NCI-H2081 (cell line): ENCODE results near the gene PRPF18.

Experiments
- DNase-seq, 2 experiments: peaks; one replicate each; lab custom pipeline; 2025; lab: John Stamatoyannopoulos, UW

Gene PRPF18

GRCh38 chr10:13642293-13642692 is 55.5 kb downstream of the PRPF18 start:
- no peak for DNase-seq

DNA sequence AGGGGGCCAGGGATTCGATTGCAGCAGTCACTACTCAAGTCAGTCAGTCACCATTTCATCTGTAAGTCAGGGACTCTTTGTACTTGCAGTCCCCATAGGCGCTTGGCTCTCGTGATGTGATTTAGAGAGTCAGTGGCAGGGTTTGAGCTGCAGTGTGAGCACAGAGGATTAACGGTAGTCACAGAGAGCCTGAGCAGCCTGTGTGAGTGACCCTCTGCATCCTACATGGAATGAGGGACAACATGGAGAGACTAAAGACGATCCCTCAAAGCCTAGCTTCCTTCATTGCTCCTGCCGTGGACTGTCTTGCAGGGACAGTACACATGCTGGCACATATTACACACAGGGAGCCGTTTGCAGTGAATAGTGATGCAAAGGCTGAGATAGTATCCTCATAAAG is 56.3 kb downstream of the PRPF18 start:
- DNase-seq: no peak

DNA sequence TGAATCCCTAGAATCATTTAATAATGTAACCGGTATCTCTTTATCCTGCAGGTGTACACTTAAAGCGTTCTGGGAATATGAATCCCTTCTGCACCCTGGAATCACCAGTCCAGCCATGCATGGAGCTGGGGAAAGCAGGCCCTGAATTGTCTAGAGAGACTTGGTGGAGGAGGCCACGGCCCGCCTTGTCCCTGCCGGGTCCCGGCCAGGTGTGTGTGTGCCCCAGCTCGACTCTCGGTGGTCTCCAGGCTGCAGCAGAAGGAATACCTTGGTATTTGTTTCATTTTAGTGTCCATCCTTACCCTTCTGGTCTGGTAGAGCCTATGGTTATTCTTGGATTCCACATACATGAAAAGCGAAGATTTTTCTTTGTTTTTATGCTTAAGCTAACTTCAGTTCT is 58.1 kb downstream of the PRPF18 start:
- DNase-seq: no peak

DNA sequence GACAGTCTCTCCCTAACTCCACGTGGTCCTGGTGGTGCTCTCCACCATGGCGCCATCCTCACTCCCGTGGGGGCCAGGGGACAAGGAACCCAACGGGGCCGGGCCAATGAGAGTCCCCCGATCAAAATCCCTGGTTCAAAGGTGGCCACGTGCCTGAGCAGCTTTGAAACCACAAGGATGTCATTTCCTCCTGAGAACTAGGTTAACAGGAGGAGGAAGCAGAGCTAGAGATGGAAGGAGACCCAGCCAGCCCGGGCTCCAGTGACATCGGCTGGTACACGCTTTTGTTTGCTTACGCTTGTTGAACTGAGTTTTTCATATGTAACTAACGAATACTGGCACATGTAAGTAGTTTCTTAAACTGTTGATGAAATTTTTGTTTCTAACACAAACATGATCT is 61.7 kb downstream of the PRPF18 start:
- no peak for DNase-seq

- no peak for DNase-seq
Observed at GRCh38 chr10:13649844-13650520, 63.2 kb downstream of the PRPF18 start.

- no peak for DNase-seq
Observed at GRCh38 chr10:13650961-13651360, 64.2 kb downstream of the PRPF18 start.

DNA sequence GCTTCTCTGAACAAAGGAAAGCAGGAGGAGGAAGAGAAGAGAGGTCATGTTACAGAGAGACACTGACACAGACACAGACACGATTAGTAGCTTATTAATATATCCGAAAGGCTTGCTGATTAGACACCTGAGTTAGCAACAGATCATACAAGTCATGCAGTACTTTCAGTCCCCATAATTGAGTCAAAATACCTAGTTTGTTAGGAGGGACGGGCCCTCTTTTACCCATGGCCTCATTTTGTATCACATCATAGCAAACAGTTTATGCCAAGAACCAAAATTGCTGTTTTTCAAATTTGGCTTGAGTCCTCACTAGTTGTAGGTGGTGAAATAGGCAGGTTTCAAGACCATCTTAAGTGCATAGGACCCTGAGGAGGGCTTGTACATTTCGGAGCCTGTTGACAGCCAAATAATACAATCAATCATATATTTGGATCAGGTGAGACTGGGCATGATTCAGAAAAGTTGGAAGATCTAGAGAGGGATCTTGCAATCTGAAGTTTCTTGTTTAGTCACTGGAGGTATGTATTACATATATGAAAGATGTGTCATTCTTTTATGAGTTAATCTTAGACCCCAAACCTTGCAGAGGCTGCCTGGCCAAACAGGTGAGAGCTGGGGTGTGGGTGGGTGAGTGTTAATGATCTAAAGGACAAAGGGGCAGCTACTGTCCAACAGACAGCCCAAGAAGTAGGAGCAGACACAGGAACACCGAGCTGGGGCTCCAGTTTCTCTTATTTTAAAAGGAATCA is 65.4 kb downstream of the PRPF18 start:
- DNase-seq: no peak

DNA sequence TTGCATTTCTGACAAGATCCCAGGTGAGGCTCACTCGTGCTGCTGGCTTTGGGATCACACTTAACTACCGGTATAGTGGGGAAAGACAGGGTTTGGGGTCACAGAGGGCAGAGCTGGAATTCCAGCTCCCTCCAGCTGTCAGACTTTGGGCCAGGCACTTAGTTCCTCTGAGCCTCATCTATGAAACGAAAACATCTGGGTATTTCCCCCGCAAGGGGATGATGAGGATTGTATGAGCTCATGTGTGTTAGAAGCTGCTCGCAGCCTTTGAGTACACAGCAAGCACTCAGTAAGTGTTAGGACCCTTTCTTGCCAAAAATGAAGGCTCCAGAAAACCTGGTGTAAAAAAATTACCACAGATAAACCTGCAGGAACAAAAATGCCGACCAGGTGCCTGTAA is 66.1 kb downstream of the PRPF18 start:
- DNase-seq: no peak

GRCh38 chr10:13654118-13654830 is 67.5 kb downstream of the PRPF18 start:
- no peak for DNase-seq

GRCh38 chr10:13654846-13655245 is 68.1 kb downstream of the PRPF18 start:
- DNase-seq: no peak

DNA sequence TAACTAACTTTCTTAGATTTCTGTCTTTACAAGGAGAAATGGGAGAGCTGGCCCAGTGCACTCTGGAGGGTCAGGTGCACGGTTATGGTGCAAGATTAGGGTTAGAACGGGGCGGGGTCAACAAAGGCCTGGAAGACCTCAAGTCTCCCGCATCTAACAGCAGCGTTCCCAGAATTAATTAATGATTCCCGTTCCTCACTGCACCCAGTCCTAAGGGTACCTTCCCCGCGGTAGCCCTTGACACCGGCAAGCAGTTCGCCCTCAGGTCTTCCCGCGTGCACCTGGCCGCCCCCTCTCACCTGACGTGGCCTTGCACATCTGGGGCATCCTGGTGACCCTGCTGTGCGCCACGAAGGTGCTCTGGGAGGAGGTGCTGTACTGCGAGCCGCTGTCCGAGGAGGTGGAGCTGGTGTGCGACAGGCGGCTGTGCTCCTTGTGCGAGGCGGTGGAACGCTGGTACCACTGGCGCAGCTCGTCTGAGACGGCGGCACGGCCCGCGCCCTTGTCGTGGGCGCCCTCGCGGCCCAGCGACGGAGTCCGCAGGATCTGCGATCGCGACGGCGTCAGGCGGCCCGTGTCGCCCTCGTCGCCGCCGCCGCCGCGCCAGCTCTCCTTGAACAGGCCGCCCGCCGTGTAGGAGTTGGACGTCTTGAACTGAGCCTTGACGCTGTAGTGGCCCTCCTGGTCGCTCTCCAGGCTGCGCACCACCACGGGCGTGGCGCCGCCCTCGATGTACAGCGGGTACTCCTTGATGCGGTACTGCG is 69.8 kb downstream of the PRPF18 start:
- DNase-seq: no peak

DNA sequence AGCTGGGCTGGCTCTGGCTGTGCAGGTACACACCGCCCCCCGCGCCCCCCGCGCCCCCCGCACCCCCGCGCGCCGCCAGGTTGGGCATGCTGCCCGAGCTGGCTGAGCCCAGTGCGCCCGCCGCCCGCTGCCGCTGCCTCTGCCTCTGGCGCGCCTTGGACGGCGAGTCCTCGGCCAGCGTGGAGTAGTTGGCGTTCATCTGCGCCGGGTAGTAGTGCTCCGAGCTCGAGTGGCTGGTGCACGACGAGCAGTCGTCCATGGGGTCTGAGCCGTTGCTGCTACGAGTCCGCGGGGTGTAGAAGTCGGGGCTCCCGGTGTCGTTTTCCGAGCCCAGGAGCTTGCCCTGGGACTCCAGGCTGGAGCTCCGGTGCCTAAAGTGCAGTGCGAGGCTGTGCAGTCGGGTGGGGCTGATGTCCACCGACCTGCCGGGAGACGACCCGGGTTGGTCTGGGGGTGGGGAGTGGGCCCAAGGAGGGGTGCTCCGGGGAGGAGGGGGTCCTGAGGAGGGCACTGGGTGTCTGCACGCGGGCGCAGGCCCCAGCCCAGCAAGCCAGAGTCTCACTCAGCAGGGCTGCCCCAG is 70.4 kb downstream of the PRPF18 start:
- DNase-seq: no peak

GRCh38 chr10:13658264-13658663 is 71.5 kb downstream of the PRPF18 start:
- DNase-seq: no peak

DNA sequence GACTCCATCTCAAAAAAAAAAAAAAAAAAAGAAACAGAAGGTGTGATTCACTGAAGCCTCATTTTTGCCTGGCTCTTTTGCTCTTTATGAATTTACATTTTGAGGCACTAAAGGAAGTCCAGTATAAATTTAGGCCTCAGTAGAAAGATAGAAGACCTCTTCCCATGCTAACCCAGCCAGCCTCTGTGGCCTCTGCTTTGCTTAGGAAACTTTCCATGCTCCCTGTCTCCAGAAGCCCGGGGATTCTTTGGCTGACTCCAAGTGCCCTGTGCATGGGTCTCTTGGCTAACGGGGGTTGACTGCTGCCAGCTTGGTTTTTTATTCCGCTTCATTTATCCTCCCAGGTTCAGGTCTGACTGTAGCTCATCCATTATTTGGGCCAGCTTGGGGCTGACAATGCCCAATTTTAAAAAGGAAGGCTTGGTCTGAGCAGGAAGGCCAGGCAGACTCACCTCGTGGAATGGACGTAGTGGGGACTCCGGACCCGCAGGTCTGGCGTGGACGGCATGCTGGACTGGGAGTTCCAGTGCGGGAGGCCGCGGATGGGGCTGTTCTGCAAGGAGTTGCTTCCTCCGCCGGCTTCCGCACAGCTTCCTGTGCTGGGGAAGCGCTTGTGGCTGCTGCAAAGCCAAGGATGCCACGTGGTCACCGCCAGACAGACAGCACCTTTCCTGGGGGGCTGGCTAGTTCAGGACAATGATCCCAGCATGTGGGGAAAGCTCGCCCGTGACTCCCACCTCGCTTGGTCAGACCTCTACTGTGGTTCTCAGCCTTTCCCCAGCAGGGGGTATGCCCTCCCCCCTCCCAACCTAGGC is 72.3 kb downstream of the PRPF18 start:
- no peak for DNase-seq

DNA sequence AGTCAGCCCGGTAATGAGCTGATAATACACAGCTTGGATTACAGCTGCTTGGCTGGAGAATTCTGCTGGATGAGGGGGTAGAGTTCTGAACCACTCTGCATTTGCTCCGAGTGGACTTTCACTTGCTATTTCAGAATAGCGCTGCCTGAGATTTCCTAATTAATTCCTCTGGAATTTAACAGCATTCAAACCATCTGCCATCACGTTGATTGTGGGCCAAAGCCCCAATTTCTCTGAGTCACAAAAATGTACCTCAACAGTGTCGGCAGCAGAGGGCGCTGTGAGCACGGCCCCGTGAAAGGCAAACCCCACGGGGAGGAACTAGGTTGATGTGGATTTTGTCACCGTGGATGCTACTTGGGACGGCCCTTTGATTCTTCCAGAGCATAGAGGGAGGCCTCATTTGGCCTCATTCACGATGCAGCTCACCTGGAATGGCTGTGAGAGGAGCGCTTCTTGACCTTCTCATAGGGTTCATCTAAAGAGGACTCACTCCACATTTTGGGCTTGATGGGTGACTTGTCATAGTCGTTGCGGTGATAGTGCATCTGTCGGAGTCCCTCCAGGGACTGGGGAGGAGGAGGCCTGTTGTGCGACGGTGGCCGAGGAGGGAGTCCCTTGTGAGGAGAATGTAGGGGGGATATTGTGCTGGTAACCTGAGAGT is 73.3 kb downstream of the PRPF18 start:
- DNase-seq: peak; percentile 13 to 29

DNA sequence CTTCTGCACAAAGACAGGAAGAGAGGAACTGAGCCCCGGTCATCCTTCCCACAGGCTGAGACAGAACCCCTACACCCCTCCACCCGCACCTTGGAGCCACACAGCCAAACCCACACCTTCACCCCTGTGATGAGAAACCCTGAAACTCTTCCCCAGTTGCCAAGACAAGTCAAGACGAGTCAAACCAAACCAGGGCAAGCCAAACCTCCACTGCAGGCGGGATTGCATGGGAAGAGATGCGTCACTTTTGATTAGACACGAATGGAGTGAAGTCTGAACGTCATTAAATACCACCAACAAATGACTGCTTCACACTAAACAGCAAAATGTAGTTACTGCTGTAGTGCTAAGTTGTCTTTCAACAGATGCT is 73.8 kb downstream of the PRPF18 start:
- no peak for DNase-seq

GRCh38 chr10:13661256-13661655 is 74.5 kb downstream of the PRPF18 start:
- DNase-seq: no peak

- no peak for DNase-seq
Observed at GRCh38 chr10:13665516-13666262, 78.9 kb downstream of the PRPF18 start.

DNA sequence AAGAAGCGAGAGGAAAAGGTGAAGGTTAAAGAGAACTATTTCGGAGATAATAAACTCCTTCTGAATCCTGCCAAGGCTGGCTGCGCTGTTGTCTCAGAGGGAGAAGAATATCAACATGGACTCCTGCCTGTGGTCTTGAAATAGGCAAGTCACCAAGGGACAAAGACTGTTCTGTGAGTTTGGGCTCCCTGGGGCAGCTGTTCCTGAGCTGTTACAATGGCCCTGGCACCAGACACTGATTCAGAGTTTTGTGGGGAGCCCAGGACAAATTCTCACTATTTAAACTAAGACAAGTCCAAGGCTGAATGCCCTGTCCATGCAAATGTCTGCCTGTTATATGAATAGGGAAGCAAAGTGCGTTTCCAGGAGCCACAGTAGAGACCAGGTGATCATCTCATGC is 81.4 kb downstream of the PRPF18 start:
- no peak for DNase-seq
